ENCODE measurements around the gene S1PR3.

The S1PR3 gene

GRCh38 chr9:88993327-88993726 is 2.1 kb downstream of the S1PR3 start:
- no peak for DNase-seq (ENCODE audit: low read depth in 2 of 2)

GRCh38 chr9:88993871-88994460 is 2.7 kb downstream of the S1PR3 start:
- DNase-seq (ENCODE audit: low read depth in 2 of 2) = no peak

GRCh38 chr9:88994469-88995199 is 3.4 kb downstream of the S1PR3 start:
- no peak for DNase-seq (ENCODE audit: low read depth in 2 of 2)

GRCh38 chr9:88995200-88995577 is 3.9 kb downstream of the S1PR3 start:
- DNase-seq (ENCODE audit: low read depth in 2 of 2) = no peak

GRCh38 chr9:88995627-88996026 is 4.4 kb downstream of the S1PR3 start:
- DNase-seq (ENCODE audit: low read depth in 2 of 2) = no peak

DNA sequence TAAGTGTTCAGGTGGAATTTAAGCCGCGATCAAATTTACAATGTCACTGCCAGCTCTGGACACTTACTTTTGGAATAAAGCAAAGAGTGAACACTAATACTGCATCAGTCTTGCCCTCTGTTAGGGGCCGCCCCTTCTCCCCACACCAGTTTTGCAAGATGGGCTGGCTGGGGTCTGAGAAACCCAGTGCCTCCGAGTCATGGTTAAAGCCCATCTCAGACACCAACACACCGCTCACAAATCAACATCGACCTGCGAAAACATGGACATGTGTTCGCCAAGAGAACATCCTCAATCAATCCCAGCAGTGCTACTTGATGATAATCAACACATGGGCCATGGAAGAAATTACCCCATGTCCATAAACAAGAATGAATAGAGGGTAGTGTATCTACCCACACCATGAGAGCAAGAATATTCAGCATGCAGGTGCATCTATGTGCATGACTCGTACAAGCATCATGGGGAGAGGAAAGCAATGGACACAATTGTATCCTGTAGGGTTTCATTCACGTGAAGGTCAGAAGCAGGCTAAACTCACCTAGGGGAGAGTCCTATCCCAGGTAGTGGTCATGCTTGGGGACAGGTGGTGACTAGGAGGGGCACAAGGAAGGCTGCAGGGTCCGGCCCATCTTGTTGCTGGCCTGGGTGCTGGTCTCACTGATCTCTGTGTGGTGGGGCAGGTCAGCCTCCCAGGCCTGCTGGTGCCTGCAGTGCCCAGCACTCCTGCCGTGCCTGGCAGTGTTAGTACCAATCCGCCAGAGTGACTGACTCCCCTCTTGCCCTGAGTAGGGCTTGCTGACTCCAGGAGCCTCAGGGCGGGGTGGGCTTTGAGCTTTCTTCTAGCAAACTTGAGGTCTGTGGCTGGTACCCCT is 5.0 kb downstream of the S1PR3 start:
- no peak for DNase-seq (ENCODE audit: low read depth in 2 of 2)

- DNase-seq (ENCODE audit: low read depth in 2 of 2) = no peak
Measured at GRCh38 chr9:88996921-88997235, 5.6 kb downstream of the S1PR3 start.

GRCh38 chr9:88997646-88998045 is 6.4 kb downstream of the S1PR3 start:
- no peak for DNase-seq (ENCODE audit: low read depth in 2 of 2)

DNA sequence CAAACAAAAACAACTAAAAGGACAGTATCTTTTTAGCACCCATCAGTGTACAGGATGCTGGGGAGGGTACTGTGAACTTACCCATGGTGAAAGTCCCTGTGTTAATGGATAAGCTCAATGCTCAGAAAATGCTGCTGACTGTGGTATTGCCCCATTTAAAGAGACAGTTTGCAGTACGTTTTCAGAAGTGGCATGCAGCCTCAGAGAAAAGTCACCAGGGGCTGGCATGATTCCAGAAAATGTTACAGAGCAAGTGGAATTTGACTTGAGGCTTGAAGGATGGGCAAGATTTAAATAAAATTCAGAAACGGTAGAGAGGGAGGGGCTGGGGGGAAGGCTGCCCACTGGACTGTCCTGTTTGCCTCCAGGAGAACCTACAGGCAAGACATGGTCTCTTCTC is 7.2 kb downstream of the S1PR3 start:
- DNase-seq (ENCODE audit: low read depth in 2 of 2) = no peak

DNA sequence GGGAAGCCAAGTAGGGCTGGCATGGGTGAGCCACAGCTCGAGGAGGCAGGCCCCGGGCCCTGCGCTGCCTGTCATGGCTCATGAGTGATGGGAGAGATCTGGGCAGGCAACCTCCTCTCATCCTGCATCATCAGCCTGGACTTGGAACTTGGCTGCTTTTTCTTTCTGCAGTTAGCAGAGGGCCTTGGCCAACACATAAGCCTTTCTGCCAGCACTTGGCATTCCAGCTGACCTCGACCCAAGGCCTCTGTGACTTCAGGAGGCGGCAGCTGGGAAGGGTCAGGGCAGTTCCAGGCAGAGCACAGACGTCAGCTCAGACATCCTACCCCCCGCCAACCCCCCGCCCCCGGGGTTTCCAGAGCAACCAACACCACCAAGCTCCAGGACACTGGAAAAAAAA is 7.6 kb downstream of the S1PR3 start:
- no peak for DNase-seq (ENCODE audit: low read depth in 2 of 2)

- no peak for DNase-seq (ENCODE audit: low read depth in 2 of 2)
Measured at GRCh38 chr9:89000371-89000781, 9.1 kb downstream of the S1PR3 start.

DNA sequence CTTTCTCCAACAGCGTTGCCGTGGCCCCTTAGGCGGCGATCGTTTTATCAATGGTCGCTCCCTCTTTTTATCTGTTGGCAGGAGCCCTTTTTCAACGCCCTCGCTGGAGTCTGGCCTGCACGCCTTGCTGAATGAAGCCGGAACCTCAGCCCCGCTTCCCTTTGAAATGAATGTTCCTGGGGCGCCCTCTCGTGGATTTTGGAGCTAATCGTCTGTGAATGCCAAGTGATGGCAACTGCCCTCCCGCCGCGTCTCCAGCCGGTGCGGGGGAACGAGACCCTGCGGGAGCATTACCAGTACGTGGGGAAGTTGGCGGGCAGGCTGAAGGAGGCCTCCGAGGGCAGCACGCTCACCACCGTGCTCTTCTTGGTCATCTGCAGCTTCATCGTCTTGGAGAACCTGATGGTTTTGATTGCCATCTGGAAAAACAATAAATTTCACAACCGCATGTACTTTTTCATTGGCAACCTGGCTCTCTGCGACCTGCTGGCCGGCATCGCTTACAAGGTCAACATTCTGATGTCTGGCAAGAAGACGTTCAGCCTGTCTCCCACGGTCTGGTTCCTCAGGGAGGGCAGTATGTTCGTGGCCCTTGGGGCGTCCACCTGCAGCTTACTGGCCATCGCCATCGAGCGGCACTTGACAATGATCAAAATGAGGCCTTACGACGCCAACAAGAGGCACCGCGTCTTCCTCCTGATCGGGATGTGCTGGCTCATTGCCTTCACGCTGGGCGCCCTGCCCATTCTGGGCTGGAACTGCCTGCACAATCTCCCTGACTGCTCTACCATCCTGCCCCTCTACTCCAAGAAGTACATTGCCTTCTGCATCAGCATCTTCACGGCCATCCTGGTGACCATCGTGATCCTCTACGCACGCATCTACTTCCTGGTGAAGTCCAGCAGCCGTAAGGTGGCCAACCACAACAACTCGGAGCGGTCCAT is 10.0 kb downstream of the S1PR3 start:
- DNase-seq (ENCODE audit: low read depth in 2 of 2) = peak; percentile 68 to 85

DNA sequence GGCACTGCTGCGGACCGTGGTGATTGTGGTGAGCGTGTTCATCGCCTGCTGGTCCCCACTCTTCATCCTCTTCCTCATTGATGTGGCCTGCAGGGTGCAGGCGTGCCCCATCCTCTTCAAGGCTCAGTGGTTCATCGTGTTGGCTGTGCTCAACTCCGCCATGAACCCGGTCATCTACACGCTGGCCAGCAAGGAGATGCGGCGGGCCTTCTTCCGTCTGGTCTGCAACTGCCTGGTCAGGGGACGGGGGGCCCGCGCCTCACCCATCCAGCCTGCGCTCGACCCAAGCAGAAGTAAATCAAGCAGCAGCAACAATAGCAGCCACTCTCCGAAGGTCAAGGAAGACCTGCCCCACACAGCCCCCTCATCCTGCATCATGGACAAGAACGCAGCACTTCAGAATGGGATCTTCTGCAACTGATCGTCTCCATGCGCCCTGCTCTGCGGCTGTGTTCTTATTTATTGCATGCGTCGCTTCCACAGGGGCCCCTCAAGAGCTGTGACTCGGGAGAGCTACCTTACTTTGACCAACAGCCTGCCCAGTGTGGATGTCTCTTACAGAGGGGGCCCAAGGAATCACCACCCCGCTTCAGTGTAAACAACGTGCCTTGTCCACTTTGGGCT is 10.8 kb downstream of the S1PR3 start:
- DNase-seq (ENCODE audit: low read depth in 2 of 2) = no peak

DNA sequence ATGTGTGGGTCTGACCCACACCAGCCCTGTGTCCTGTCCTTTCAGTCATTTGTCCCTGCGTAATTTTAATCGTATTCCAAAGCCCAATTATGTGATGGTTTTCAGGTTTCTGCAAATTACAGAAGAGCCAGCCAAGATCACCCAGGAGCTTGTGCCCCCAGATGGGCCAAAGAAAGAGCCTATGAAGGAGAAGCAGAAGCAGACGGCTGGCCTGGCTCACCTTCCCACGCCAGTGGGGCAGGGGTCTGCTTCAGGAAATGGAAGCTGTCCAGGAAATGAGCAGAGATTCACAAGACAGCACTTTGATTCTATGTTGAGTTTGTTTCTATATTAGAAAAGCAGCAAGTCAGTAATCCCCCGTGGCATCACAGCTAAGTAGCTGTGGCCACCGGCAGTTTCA is 11.7 kb downstream of the S1PR3 start:
- DNase-seq (ENCODE audit: low read depth in 2 of 2) = no peak

- no peak for DNase-seq (ENCODE audit: low read depth in 2 of 2)
Measured at GRCh38 chr9:89005323-89005722, 14.1 kb downstream of the S1PR3 start.

DNA sequence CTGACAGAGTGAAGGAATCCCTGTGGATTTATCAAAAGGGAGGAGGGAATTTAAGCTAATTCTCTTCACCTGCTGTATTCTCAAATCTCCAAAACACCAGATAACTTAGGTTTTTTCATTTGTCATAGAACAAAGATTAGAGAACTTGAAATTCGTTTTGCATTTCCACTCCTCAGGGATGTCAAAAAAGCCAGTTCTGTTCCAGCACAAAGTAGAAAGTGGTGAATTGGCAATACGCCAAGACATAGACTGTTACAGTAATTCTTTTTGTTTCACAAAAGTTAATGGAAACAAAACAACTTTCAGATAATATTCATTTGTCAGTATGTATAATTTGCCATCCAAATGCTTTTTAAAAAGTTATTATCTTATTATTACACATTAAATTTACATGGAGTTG is 15.0 kb downstream of the S1PR3 start:
- no peak for DNase-seq (ENCODE audit: low read depth in 2 of 2)

- DNase-seq (ENCODE audit: low read depth in 2 of 2) = no peak
Measured at GRCh38 chr9:89006996-89007967, 16.0 kb downstream of the S1PR3 start.

DNA sequence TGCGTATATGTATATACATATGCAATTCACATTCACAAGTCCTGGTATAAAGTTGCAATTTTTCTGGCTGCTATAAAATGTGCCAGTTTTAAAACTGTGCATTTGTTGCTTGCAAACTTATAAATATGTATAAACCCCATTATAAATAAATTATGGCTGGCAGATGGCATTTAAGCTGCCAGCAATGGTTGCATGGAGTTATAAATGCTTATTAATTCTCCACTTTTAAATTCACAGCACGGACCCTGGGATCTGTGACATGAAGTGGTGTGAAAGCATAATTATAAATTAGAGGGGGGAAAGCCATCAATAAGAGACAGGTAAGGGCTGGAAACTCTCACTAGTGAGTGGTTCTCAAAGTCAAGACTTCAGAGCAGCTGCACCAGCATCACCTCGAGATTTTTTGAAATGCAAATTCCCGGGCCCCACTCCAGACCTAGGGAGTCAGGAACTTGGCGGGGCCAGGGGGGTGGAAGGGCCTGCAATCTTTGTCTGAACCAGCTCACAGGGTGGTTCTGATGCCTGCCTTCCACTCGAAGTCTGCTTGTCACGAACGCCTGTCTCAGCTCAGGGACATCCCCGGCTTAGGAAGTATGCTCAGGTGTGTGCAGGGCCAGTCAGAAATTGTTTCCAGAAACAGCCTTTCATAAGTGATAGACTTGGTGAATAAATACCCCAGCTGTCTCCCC is 16.9 kb downstream of the S1PR3 start:
- DNase-seq (ENCODE audit: low read depth in 2 of 2) = no peak

- no peak for DNase-seq (ENCODE audit: low read depth in 2 of 2)
Measured at GRCh38 chr9:89008744-89009545, 17.7 kb downstream of the S1PR3 start.
